Psoas muscle (tissue), 8 donors: ENCODE data around the gene VLDLR. TPM values are rescaled to one million over a fixed set of nuclear protein-coding genes. Genes with fewer than 3 reads are reported as not detected.
A peak's percentile ranks its signal among the peaks of the same experiment; 100 is the strongest.

Experiments used
- ATAC-seq, 4 donors: fragments of 200-7000 bp; cut with Tn5 transposase; one replicate each; pipeline ENCODE4 v1.9.1; 2020; ENCODE audit warnings: moderate library complexity in 3 of 4, mild to moderate bottlenecking in 2 of 4
- DNase-seq, 2 donors: peaks; one replicate each; pipeline ENCODE4 v3.0.0-alpha.2; 2020
- H3K27ac ChIP-seq: fragments of 200-600 bp; one replicate; pipeline ENCODE4 v1.8.0; 2022
- H3K27me3 ChIP-seq, 3 donors: fragments of 200-600 bp in 1 of 3; one replicate each; pipeline versions ENCODE4 v1.6.1 to v1.8.0; 2013 to 2022; ENCODE audit warnings: low read length in 2 of 3, mild to moderate bottlenecking in 2 of 3, moderate library complexity in 1 of 3; ENCODE audit not compliant: insufficient read depth in 3 of 3
- H3K36me3 ChIP-seq, 2 donors: fragments of 200-600 bp in 1 of 2; one replicate each; pipeline versions ENCODE4 v1.6.1 to v1.8.0; 2013 to 2022; ENCODE audit warnings: low read depth in 1 of 2, mild to moderate bottlenecking in 1 of 2, moderate library complexity in 1 of 2; ENCODE audit not compliant: insufficient read depth in 1 of 2
- H3K4me1 ChIP-seq: fragments of 200-600 bp; one replicate; pipeline ENCODE4 v1.8.0; 2022
- H3K4me3 ChIP-seq: fragments of 200-600 bp; one replicate; pipeline ENCODE4 v1.8.0; 2022; ENCODE audit warnings: mild to moderate bottlenecking
- H3K9me3 ChIP-seq: fragments of 200-600 bp; one replicate; pipeline ENCODE4 v1.8.0; 2022
- CTCF ChIP-seq: fragments of 200-600 bp; IDR thresholded peaks from one replicate; pipeline ENCODE4 v1.8.0; 2022; ENCODE audit warnings: antibody characterized with exemption
- WGBS, 3 donors: extraction: QIAGEN DNeasy Blood & Tissue Kit; methylation state at CpG; one replicate each; pipeline versions ENCODE4 v1.1.6 to v1.1.7; 2013; 5-methylcytosine and 5-hydroxymethylcytosine counted together
- intact Hi-C, 2 donors: fragments of 100-400 bp; cut with DNase I; formaldehyde crosslinking; loops; one replicate each; pipeline versions ENCODE4 v1.11.0 to v1.14.2; 2022
- polyA plus RNA-seq, 3 donors: library from polyadenylated mRNA; stranded (reverse); fragments of 200-250 nt; gene quantifications; one replicate each; pipeline ENCODE4 v1.2.3, GENCODE V29; 2013
- total RNA-seq, 4 donors: library from RNA; stranded (reverse); fragmentation: NEBNext Ultra II Directional in 2 of 4; extraction: Animal tissue kit (Norgen Biotek cat#: 25700) in 2 of 4; gene quantifications; one replicate each; pipeline versions ENCODE4 v1.2.1 to v1.2.4, GENCODE V29; 2021 to 2023
- donor health status: healthy with polysubstance abuse.
- donor health status: DM: no; HTN: no; CAD: no; lungs with moderate emphysema.
- donor health status: Bipolar disorder and iron deficiency.
- donor health status: healthy.
- donor health status: DM: yes; HTN: yes; CAD: no.
- donor health status: DM: no; HTN: no; CAD: no.
- donor health status: DM: no; HTN: no; CAD: no.
- donor health status: DM: yes; HTN: yes; CAD: no.

Gene VLDLR
- total and polyA plus RNA-seq, 7 donors, result 7.9 to 34.4 (median 20.3) TPM

GRCh38 chr9:2640570-2640969, 19.0 kb downstream of the VLDLR start:
- Histone ChIP-seq H3K9me3 (no peaks in the 10 kb centered on the region), H3K4me3 (no peak overlapping the region), H3K4me1 (peaks cover 4% of the 10 kb centered on the region), H3K36me3 (peaks cover 6 to 71% of the 10 kb centered on the region in 2 donors), H3K27me3 (no peaks in the 10 kb centered on the region), H3K27ac (no peak overlapping the region)
- 92 to 100% (median 94%) methylated on average over 1 of the region's 1 CpG for WGBS, 3 donors
- intact Hi-C loops, result no loop called here
- no peak for ATAC-seq
- TF ChIP-seq CTCF, result no peak
- no peak for DNase-seq

- 86 to 92% (median 87%) methylated on average over 8 of the region's 8 CpGs for WGBS, 3 donors
- Histone ChIP-seq H3K9me3 (no peaks in the 10 kb centered on the region), H3K4me3 (no peak overlapping the region), H3K36me3 (peaks cover 6 to 72% of the 10 kb centered on the region in 2 donors), H3K27ac (no peak overlapping the region), H3K27me3 (no peaks in the 10 kb centered on the region), H3K4me1 (peaks cover 4% of the 10 kb centered on the region)
- ATAC-seq (peak; percentile 36 to 64 (median 46)), DNase-seq (no peak)
- intact Hi-C loops, result no loop called here
- TF ChIP-seq CTCF, result no peak
Measured at GRCh38 chr9:2641033-2641432, 19.4 kb downstream of the VLDLR start.

- intact Hi-C loops, result no loop called here
- 86 to 96% (median 94%) methylated on average over 1 of the region's 1 CpG for WGBS, 3 donors
- Histone ChIP-seq H3K4me1 (no peaks in the 10 kb centered on the region), H3K9me3 (no peaks in the 10 kb centered on the region), H3K27ac (no peak overlapping the region), H3K27me3 (no peaks in the 10 kb centered on the region), H3K36me3 (peaks cover 8 to 77% of the 10 kb centered on the region in 2 donors), H3K4me3 (no peak overlapping the region)
- DNase-seq, result no peak
- ATAC-seq, result no peak
- TF ChIP-seq CTCF, result no peak
Measured at GRCh38 chr9:2642068-2642467, 20.5 kb downstream of the VLDLR start.

GRCh38 chr9:2645569-2645968, 24.0 kb downstream of the VLDLR start:
- Histone ChIP-seq H3K27ac (no peak overlapping the region), H3K36me3 (peaks cover 17 to 100% of the 10 kb centered on the region in 2 donors), H3K9me3 (no peaks in the 10 kb centered on the region), H3K4me1 (no peaks in the 10 kb centered on the region), H3K4me3 (no peak overlapping the region), H3K27me3 (no peaks in the 10 kb centered on the region)
- 87 to 90% (median 87%) methylated on average over 4 of the region's 4 CpGs for WGBS, 3 donors
- no peak for TF ChIP-seq CTCF
- no peak for ATAC-seq
- no peak for DNase-seq
- intact Hi-C loops, result no loop called here

- ATAC-seq, result peak; percentile 83 to 88 (median 84)
- Histone ChIP-seq H3K27me3 (no peaks in the 10 kb centered on the region), H3K27ac (peak overlapping the region; percentile 63), H3K36me3 (peaks cover 7 to 54% of the 10 kb centered on the region in 2 donors), H3K4me3 (no peak overlapping the region), H3K4me1 (no peaks in the 10 kb centered on the region), H3K9me3 (no peaks in the 10 kb centered on the region)
- 28 to 63% (median 32%) methylated on average over 3 of the region's 3 CpGs for WGBS, 3 donors
- intact Hi-C loops, result loop anchor here in 1 of 2 donors (10.0 kb wide), 1 partner anchor 159 kb away; no protein-coding TSS in a partner anchor
- DNase-seq, result no peak
- TF ChIP-seq CTCF, result no peak
Measured at GRCh38 chr9:2655411-2655901, 33.9 kb downstream of the VLDLR start.
